Fibroblast of the aortic adventitia (primary cell): ENCODE measurements around the gene KIAA0930. TPM values are rescaled to one million over a fixed set of nuclear protein-coding genes. Genes with fewer than 3 reads are reported as not detected.

Experiments
- DNase-seq: peaks from one replicate; pipeline ENCODE4 v3.0.0-alpha.2; 2010; ENCODE audit warnings: low read depth
- H3K4me3 ChIP-seq: 2 replicates; pipeline ENCODE4 v1.5.1; 2011; ENCODE audit warnings: low read depth, mild to moderate bottlenecking, control low read depth, low read length, moderate library complexity
- total RNA-seq: library from RNA; depleted of rRNA; stranded (reverse); fragments of >200 nt; gene quantifications from 2 replicates; pipeline ENCODE4 v1.2.3, GENCODE V29; 2012; ENCODE audit warnings: low replicate concordance
- TF ChIP-seq, protein P1 (sequence below): IDR thresholded peaks from 2 replicates; pipeline ENCODE4 v1.5.1; 2011; ENCODE audit warnings: mild to moderate bottlenecking, low read length, control low read depth, inconsistent platforms; ENCODE audit not compliant: insufficient read depth

The KIAA0930 gene
- total RNA-seq, 1 donor = 36.4 TPM

DNA sequence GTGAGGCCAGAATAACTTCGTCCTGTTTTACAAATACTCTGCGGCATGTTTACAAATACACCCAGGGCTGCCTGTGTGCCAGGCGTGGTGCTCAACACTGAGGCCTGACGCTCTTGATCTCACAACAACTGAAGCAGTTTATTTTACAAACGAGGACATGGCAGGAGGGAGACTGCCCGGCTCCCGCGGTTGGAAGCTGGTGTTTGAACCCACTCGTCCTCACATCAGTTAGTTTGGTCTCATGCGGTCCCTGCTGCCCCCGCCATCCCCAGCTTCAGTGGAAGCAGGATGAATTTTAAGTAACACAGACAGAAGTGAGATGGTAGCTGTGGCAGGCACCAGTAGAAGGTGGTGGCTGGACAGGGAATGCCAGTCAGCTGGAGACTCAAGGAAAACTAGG, 16.4 kb downstream of the KIAA0930 start:
- TF ChIP-seq, protein P1, sequence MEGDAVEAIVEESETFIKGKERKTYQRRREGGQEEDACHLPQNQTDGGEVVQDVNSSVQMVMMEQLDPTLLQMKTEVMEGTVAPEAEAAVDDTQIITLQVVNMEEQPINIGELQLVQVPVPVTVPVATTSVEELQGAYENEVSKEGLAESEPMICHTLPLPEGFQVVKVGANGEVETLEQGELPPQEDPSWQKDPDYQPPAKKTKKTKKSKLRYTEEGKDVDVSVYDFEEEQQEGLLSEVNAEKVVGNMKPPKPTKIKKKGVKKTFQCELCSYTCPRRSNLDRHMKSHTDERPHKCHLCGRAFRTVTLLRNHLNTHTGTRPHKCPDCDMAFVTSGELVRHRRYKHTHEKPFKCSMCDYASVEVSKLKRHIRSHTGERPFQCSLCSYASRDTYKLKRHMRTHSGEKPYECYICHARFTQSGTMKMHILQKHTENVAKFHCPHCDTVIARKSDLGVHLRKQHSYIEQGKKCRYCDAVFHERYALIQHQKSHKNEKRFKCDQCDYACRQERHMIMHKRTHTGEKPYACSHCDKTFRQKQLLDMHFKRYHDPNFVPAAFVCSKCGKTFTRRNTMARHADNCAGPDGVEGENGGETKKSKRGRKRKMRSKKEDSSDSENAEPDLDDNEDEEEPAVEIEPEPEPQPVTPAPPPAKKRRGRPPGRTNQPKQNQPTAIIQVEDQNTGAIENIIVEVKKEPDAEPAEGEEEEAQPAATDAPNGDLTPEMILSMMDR = no peak
- DNase-seq = no peak
- no peak overlapping the region for H3K4me3 ChIP-seq

DNA sequence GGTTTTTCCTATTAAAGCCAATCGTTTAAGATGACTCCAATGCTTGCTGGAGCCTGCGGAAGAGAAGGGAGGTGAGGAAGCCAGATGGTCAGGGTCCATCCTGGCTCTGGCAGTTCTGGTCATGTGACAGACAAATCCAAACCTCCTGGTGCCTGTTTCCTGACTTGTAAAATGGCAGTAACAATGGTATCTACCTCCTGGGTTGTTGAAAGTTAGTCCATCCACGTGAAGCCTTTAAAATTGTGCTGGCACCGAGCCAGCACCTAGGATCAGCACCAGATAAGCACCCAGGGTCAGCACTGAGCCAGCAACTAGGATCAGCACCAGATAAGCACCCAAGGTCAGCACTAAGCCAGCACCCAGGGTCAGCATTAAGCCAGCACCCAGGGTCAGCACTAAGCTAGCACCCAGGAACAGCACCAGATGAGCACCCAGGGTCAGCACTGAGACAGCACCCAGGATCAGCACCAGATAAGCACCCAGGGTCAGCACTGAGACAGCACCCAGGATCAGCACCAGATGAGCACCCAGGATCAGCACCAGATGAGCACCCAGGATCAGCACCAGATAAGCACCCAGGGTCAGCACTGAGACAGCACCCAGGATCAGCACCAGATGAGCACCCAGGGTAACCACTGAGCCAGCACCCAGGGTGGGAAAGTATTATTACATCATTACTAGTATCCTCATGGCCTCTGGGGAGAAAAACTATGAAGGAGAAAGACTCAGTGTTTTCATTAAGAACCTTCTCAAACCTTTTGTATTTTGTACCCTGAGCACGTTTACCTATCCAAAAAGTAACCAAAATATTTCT, 17.2 kb downstream of the KIAA0930 start:
- TF ChIP-seq, protein P1 = no peak
- no peak overlapping the region for H3K4me3 ChIP-seq
- no peak for DNase-seq

DNA sequence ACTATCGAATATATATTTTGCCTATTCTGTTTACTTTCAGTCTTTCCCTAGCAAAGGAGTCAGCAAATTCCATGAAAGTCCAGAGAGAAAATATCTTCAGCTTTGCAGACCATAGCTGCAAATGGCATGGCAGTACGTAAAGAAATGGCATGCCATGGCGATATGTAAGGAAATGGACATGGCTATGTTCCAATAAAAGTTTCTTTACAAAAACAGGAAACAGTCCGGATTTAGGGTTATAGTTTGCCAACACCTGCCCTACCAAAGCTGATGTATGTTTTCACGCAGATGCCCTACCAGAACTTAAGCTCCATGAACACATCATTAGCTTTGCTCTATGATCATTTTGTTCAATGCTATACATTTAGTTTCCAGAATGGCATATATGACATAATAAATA, 19.5 kb downstream of the KIAA0930 start:
- TF ChIP-seq, protein P1 = no peak
- no peak for DNase-seq

DNA sequence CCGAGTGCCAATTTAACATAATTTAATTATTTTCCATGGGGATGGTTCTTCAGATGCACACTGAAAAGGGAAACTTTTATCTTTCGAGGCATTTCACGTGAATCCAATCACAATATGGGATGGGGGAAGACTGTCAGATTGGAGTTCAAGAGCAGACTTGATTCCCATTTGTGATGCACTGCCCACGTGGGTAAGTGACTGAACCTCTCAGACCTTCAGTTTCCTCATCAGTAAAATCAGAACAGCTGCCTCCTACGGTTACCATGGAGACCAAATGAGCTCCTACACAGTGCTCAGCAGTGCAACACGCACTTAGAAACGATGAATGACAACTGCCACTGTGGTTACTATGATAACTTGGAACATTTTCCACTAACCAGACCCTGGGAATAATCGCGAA, 21.7 kb downstream of the KIAA0930 start:
- DNase-seq = no peak
- H3K4me3 ChIP-seq = no peak overlapping the region
- TF ChIP-seq, protein P1 = no peak

More for the DNA sequence above, 19.5 kb downstream of the KIAA0930 start:
- no peak overlapping the region for H3K4me3 ChIP-seq

DNA sequence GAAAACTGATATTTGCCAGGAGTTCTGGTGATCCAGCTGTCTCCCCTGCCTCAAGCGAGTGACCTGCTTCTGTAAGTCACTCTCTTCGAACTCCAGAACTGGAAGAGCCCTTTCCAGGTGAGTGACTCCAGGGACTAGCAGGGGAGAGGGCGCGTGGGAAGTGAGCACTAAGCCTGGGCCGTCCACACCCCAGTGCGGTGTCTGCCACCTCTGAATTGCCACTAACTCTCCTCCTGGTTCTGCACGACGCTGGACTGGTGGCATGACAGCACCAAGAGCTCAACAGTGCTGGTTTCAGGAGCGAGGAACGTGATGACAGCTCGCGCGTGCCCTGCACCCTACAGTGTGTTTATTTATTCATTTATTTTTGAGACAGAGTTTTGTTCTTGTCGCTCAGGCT, 22.9 kb downstream of the KIAA0930 start:
- no peak overlapping the region for H3K4me3 ChIP-seq
- no peak for DNase-seq
- TF ChIP-seq, protein P1 = no peak

DNA sequence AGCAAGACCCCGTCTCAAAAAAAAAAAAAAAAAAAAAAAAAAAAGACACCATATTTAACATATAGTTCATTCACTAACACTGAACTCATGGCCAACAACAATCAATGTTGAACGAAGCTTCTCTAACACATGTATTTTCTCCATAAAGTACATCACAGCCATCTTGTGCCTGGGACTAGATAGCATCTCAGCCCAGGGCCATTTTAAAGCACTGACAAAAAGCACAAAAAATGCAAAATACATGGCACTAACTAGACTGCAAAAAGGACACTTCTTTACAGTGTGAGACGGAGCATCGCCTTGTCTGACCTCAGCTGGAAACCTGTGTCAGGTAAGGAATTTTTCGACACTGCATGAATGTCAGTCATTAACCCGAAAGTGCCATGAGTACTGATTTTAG, 23.3 kb downstream of the KIAA0930 start:
- no peak overlapping the region for H3K4me3 ChIP-seq
- TF ChIP-seq, protein P1 = no peak
- no peak for DNase-seq
